Vagina (tissue), 2 donors: ENCODE measurements around the gene PXYLP1. TPM values are rescaled to one million over a fixed set of nuclear protein-coding genes. Genes with fewer than 3 reads are reported as not detected.

Experiments
- DNase-seq, 2 donors: peaks; one replicate each; pipeline ENCODE4 v3.0.0-alpha.2; 2017; ENCODE audit errors: extremely low spot score in 2 of 2
- H3K27ac ChIP-seq: fragments of 200-600 bp; sonication (generic); one replicate; pipeline ENCODE4 v1.5.1; 2019
- H3K27me3 ChIP-seq: fragments of 200-600 bp; sonication (generic); one replicate; pipeline ENCODE4 v1.5.1; 2019
- H3K36me3 ChIP-seq, 2 donors: fragments of 200-600 bp; sonication (generic); one replicate each; pipeline ENCODE4 v1.5.1; 2017 to 2019
- H3K4me1 ChIP-seq: fragments of 200-600 bp; sonication (generic); one replicate; pipeline ENCODE4 v1.5.1; 2019
- H3K4me3 ChIP-seq, 2 donors: fragments of 200-600 bp; sonication (generic); 1 replicate in 1 of 2; 2 replicates in 1 of 2; pipeline ENCODE4 v1.5.1; 2016 to 2019
- H3K9me3 ChIP-seq: fragments of 200-600 bp; sonication (generic); one replicate; pipeline ENCODE4 v1.5.1; 2019
- CTCF ChIP-seq, 3 experiments: fragments of 450-650 bp in 2 of 3; fragments of 200-600 bp in 1 of 3; sonication (generic) in 1 of 3; IDR thresholded peaks; one replicate each; pipeline ENCODE4 v1.5.1; 2017 to 2019; ENCODE audit warnings: antibody characterized with exemption in 3 of 3, mild to moderate bottlenecking in 2 of 3, moderate library complexity in 2 of 3
- POLR2A ChIP-seq, 2 donors: fragments of 450-650 bp; IDR thresholded peaks; one replicate each; pipeline ENCODE4 v1.6.1; 2017; ENCODE audit warnings: antibody characterized with exemption in 2 of 2, mild to moderate bottlenecking in 2 of 2, moderate library complexity in 2 of 2
- POLR2AphosphoS5 ChIP-seq, 2 donors: sonication (generic); formaldehyde crosslinking; IDR thresholded peaks; one replicate each; pipeline ENCODE4 v1.9.0; 2017; ENCODE audit warnings: antibody characterized with exemption in 2 of 2, mild to moderate bottlenecking in 2 of 2, low read depth in 1 of 2; ENCODE audit not compliant: insufficient read depth in 1 of 2
- intact Hi-C: fragments of 100-400 bp; cut with DNase I; formaldehyde crosslinking; loops from one replicate; pipeline ENCODE4 v1.15.1; 2023
- total RNA-seq: library from RNA; depleted of rRNA; stranded (reverse); fragments of >200 nt; gene quantifications from one replicate; pipeline ENCODE4 v1.2.3, GENCODE V29; 2016

The PXYLP1 gene
- total RNA-seq, 1 donor from 2014 or later: 16.7 TPM

DNA sequence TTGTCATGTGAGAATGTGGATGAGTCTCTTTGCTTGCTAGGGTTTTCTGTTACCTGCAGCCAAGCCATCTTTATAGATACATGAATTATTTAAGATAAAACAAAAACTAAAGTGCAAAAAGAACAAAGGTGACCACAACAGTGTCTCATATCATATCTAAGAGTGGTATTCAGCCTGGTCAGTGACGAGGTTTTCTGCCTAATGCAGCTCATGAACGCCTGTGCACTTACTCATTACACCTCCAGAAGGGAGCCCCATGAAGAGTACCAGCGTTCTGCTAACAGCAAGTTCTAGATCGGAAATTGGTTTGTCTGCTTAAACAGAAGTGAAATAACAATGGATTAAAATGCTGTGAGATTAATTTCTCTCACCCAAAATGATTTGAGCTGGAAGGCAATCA, 19.2 kb downstream of the PXYLP1 start:
- Histone ChIP-seq H3K36me3 (no peaks in the 10 kb centered on the region), H3K9me3 (no peaks in the 10 kb centered on the region), H3K27me3 (no peaks in the 10 kb centered on the region), H3K4me1 (no peaks in the 10 kb centered on the region), H3K4me3 (no peak overlapping the region), H3K27ac (no peak overlapping the region)
- TF ChIP-seq CTCF (IDR thresholded peaks at IDR 0.05) (no peak), POLR2A (IDR thresholded peaks at IDR 0.05) (no peak)
- DNase-seq: no peak
- intact Hi-C loops: no loop called here

DNA sequence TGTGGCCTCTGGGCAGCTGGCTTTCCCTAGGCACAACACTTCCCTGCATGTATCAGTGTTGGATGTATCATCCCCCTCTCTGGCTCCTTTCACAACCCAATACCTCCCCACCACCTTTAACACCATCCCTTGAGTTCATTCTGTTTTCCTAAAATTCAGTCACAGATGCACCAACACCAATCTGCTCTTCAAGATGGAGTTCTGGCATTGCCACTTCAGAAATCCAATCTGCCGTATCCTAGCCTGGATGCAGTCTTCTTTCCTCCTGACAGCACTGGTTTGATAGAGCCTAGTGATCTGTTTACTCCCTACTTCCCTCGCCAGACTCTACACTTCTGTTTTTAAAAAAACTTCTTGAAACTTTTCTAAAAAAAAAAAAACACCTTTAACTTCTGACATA, 21.7 kb downstream of the PXYLP1 start:
- Histone ChIP-seq H3K4me1 (no peaks in the 10 kb centered on the region), H3K27me3 (no peaks in the 10 kb centered on the region), H3K36me3 (no peaks in the 10 kb centered on the region), H3K9me3 (no peaks in the 10 kb centered on the region), H3K27ac (no peak overlapping the region), H3K4me3 (no peak overlapping the region)
- intact Hi-C loops: no loop called here
- DNase-seq: no peak
- no peak for TF ChIP-seq CTCF (IDR thresholded peaks at IDR 0.05)
- no peak for TF ChIP-seq POLR2A (IDR thresholded peaks at IDR 0.05)
- no peak for TF ChIP-seq POLR2AphosphoS5 (IDR thresholded peaks at IDR 0.05; ENCODE audit: insufficient read depth in 1 of 2, low read depth in 1 of 2)

GRCh38 chr3:141253811-141254210, 22.2 kb downstream of the PXYLP1 start:
- no peak for DNase-seq
- TF ChIP-seq CTCF (IDR thresholded peaks at IDR 0.05) (no peak), POLR2A (IDR thresholded peaks at IDR 0.05) (no peak), POLR2AphosphoS5 (IDR thresholded peaks at IDR 0.05; ENCODE audit: insufficient read depth in 1 of 2, low read depth in 1 of 2) (no peak)
- Histone ChIP-seq H3K27me3 (no peaks in the 10 kb centered on the region), H3K27ac (no peak overlapping the region), H3K4me3 (no peak overlapping the region), H3K36me3 (no peaks in the 10 kb centered on the region), H3K4me1 (no peaks in the 10 kb centered on the region), H3K9me3 (no peaks in the 10 kb centered on the region)
- intact Hi-C loops: no loop called here

DNA sequence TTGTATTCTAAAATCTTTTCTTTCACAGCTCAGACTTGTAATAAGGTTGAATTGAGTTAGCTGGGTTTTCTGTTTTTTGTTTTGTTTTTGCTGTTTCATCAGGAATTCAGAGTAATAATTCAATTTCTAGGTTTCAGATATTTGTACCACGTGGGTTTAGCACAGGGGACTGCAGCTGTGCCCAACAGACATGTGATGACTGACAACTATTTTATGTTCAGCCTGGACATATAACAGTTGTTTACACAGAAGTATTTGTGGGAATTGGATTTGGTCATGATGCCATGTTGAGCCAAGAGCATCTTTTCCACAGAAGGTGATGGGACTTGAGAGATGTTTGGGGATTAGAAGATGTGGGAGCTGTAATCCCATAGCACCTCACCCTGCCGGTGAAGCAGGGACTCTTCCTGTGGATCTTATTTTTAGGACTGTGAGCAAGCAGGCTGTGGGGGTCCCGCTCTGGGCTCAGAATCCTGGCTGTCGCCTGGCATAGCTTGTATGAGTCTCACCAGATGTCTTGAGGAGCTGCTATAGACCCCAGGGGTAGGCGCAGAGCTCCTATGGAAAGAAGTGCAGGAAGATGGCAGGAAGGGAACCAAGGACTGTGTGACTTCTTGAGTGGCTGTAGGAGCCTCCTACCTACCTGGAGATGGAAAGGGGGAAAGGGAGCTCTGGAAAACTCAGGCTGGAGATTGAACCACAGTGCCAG, 23.7 kb downstream of the PXYLP1 start:
- no peaks in the 10 kb centered on the region for H3K4me1 ChIP-seq
- H3K27me3 ChIP-seq: no peaks in the 10 kb centered on the region
- TF ChIP-seq POLR2AphosphoS5 (IDR thresholded peaks at IDR 0.05; ENCODE audit: insufficient read depth in 1 of 2, low read depth in 1 of 2) (no peak), CTCF (IDR thresholded peaks at IDR 0.05) (no peak), POLR2A (IDR thresholded peaks at IDR 0.05) (no peak)
- H3K9me3 ChIP-seq: no peaks in the 10 kb centered on the region
- no peak for DNase-seq
- intact Hi-C loops: no loop called here
- no peaks in the 10 kb centered on the region for H3K36me3 ChIP-seq
- no peak overlapping the region for H3K27ac ChIP-seq
- no peak overlapping the region for H3K4me3 ChIP-seq

- Histone ChIP-seq H3K9me3 (no peaks in the 10 kb centered on the region), H3K4me1 (no peaks in the 10 kb centered on the region), H3K27ac (no peak overlapping the region), H3K36me3 (no peaks in the 10 kb centered on the region), H3K27me3 (no peaks in the 10 kb centered on the region), H3K4me3 (no peak overlapping the region)
- no peak for DNase-seq
- intact Hi-C loops: no loop called here
- TF ChIP-seq POLR2A (IDR thresholded peaks at IDR 0.05) (no peak), CTCF (IDR thresholded peaks at IDR 0.05) (no peak), POLR2AphosphoS5 (IDR thresholded peaks at IDR 0.05; ENCODE audit: insufficient read depth in 1 of 2, low read depth in 1 of 2) (no peak)
These were observed 24.2 kb downstream of the PXYLP1 start for GRCh38 chr3:141255846-141256261.
